ENCODE data around the gene IGFN1.

GRCh38 chr1:201226178-201226514, 35.5 kb downstream of the IGFN1 start:
- TF ChIP-seq CTCF (IDR thresholded peaks at IDR 0.05) (no peak), POLR2A (IDR thresholded peaks at IDR 0.05) (no peak)
